Heart left ventricle (tissue), 16 donors: ENCODE results near the gene FAM163B. TPM values are rescaled to one million over a fixed set of nuclear protein-coding genes. Genes with fewer than 3 reads are reported as not detected.

Experiments
- ATAC-seq, 4 donors: fragments of 200-7000 bp; cut with Tn5 transposase; one replicate each; pipeline ENCODE4 v1.9.1; 2020 to 2022; ENCODE audit warnings: moderate library complexity in 4 of 4, mild to moderate bottlenecking in 3 of 4, moderate number of reproducible peaks in 1 of 4
- DNase-seq, 5 donors: peaks; one replicate each; pipeline ENCODE4 v3.0.0-alpha.2; 2020
- H3K27ac ChIP-seq, 12 donors: fragments of 200-600 bp; sonication (generic) in 4 of 12; one replicate each; pipeline versions ENCODE4 v1.5.0 to v1.8.0; 2016 to 2022; ENCODE audit warnings: mild to moderate bottlenecking in 2 of 12
- H3K27me3 ChIP-seq, 9 donors: fragments of 200-600 bp; sonication (generic) in 2 of 9; one replicate each; pipeline versions ENCODE4 v1.5.1 to v1.8.0; 2016 to 2022; ENCODE audit warnings: mild to moderate bottlenecking in 3 of 9
- H3K36me3 ChIP-seq, 9 donors: fragments of 200-600 bp; sonication (generic) in 2 of 9; one replicate each; pipeline versions ENCODE4 v1.5.0 to v1.8.0; 2018 to 2022; ENCODE audit warnings: mild to moderate bottlenecking in 2 of 9
- H3K4me1 ChIP-seq, 12 donors: fragments of 200-600 bp; sonication (generic) in 4 of 12; one replicate each; pipeline versions ENCODE4 v1.5.0 to v1.8.0; 2016 to 2022; ENCODE audit warnings: mild to moderate bottlenecking in 3 of 12
- H3K4me3 ChIP-seq, 12 donors: fragments of 200-600 bp; sonication (generic) in 4 of 12; one replicate each; pipeline versions ENCODE4 v1.5.0 to v1.8.0; 2017 to 2022; ENCODE audit warnings: mild to moderate bottlenecking in 9 of 12, moderate library complexity in 4 of 12
- H3K9me3 ChIP-seq, 12 donors: fragments of 200-600 bp; sonication (generic) in 4 of 12; one replicate each; pipeline versions ENCODE4 v1.5.0 to v1.8.0; 2016 to 2022; ENCODE audit warnings: mild to moderate bottlenecking in 1 of 12
- CTCF ChIP-seq, 12 donors: fragments of 200-600 bp; sonication (generic) in 4 of 12; IDR thresholded peaks; one replicate each; pipeline versions ENCODE4 v1.5.0 to v1.8.0; 2018 to 2022; ENCODE audit warnings: antibody characterized with exemption in 12 of 12, mild to moderate bottlenecking in 5 of 12
- POLR2A ChIP-seq, 2 donors: fragments of 450-650 bp; IDR thresholded peaks; one replicate each; pipeline ENCODE4 v1.6.1; 2017; ENCODE audit warnings: antibody characterized with exemption in 2 of 2, mild to moderate bottlenecking in 2 of 2, moderate library complexity in 2 of 2
- WGBS, 4 donors: extraction: QIAGEN DNeasy Blood & Tissue Kit in 2 of 4; methylation state at CpG; one replicate each; pipeline versions ENCODE4 v1.1.5 to v1.1.7; 2013 to 2018; 5-methylcytosine and 5-hydroxymethylcytosine counted together
- intact Hi-C, 10 donors: fragments of 100-400 bp; cut with DNase I; formaldehyde crosslinking; loops; one replicate each; pipeline versions ENCODE4 v1.11.1 to v1.14.2; 2022
- polyA plus RNA-seq, 2 donors: library from polyadenylated mRNA; stranded (reverse); fragments of 200-250 nt; gene quantifications; one replicate each; pipeline ENCODE4 v1.2.3, GENCODE V29; 2013
- total RNA-seq, 9 donors: library from RNA; depleted of rRNA in 2 of 9; stranded (reverse); fragments of >200 nt in 2 of 9; fragmentation: NEBNext Ultra II Directional in 3 of 9; extraction: Animal tissue kit (Norgen Biotek cat#: 25700) in 3 of 9; gene quantifications; one replicate each; pipeline versions ENCODE4 v1.1.0 to v1.2.4, GENCODE V29; 2016 to 2023
- donor health status: ischemic (EF 13 %, LVEDD 7.1; RV severe dilation, severe dysfunction).
- donor health status: healthy with polysubstance abuse.
- donor health status: DM: no; HTN: yes; CAD: no.
- donor health status: DM: no; HTN: no; CAD: no.
- donor health status: ischemic (EF 25% LVEDD 6.9; RV normal size, moderate dysfunction).
- donor health status: ischemic (EF 25% LVEDD 5.7; RV mildly dilated, moderate dysfunction).
- donor health status: healthy.
- donor health status: DM: yes; HTN: yes; CAD: no.
- donor health status: ischemic (EF 35%, LVEDD 5.7; RV mildly dilated, moderate dysfunction).
- donor health status: nonischemic (EF 11% LVEDD 7.7; RV severe dilation, severe dysfunction).
- donor health status: DM: yes; HTN: yes; CAD: no.
- donor health status: PGD.
- donor health status: ischemic (EF 29% LVEDD 5.4; RV normal size, mild dysfunction).
- donor health status: nonischemic (EF 23%, LVEDD 6.1; RV moderate dilation, normal function).

Gene FAM163B
- total and polyA plus RNA-seq, 11 donors, result 0.08 TPM; not detected in 10

- Histone ChIP-seq H3K27me3 (peaks cover 0 to 56% (median 11%) of the 10 kb centered on the region in 9 donors), H3K36me3 (no peaks in the 10 kb centered on the region), H3K4me3 (no peak overlapping the region), H3K4me1 (no peaks in the 10 kb centered on the region), H3K9me3 (peaks cover 0 to 19% (median 4%) of the 10 kb centered on the region in 12 donors), H3K27ac (no peak overlapping the region)
- TF ChIP-seq CTCF (IDR thresholded peaks at IDR 0.05) (no peak), POLR2A (IDR thresholded peaks at IDR 0.05) (no peak)
- ATAC-seq (no peak), DNase-seq (no peak)
- intact Hi-C loops, result no loop called here
- 72 to 76% (median 74%) methylated on average over 11 of the region's 11 CpGs for WGBS, 4 donors
Observed at GRCh38 chr9:133621725-133622267, 12.6 kb upstream of the FAM163B start.

- 27 to 36% (median 31%) methylated on average over 8 of the region's 8 CpGs for WGBS, 4 donors
- Histone ChIP-seq H3K4me3 (no peak overlapping the region), H3K4me1 (no peaks in the 10 kb centered on the region), H3K27me3 (peaks cover 9 to 76% (median 25%) of the 10 kb centered on the region in 9 donors), H3K9me3 (no peaks in the 10 kb centered on the region), H3K36me3 (no peaks in the 10 kb centered on the region), H3K27ac (no peak overlapping the region)
- intact Hi-C loops, result no loop called here
- no peak for ATAC-seq
- no peak for DNase-seq
- TF ChIP-seq POLR2A (IDR thresholded peaks at IDR 0.05) (no peak), CTCF (IDR thresholded peaks at IDR 0.05) (no peak)
Observed at GRCh38 chr9:133619791-133620190, 10.6 kb upstream of the FAM163B start.

GRCh38 chr9:133618726-133619125, 9.5 kb upstream of the FAM163B start:
- Histone ChIP-seq H3K27ac (no peak overlapping the region), H3K4me1 (no peaks in the 10 kb centered on the region), H3K9me3 (no peaks in the 10 kb centered on the region), H3K27me3 (peaks cover 12 to 70% (median 26%) of the 10 kb centered on the region in 9 donors), H3K4me3 (no peak overlapping the region), H3K36me3 (no peaks in the 10 kb centered on the region)
- intact Hi-C loops, result no loop called here
- 84 to 87% (median 86%) methylated on average over 10 of the region's 10 CpGs for WGBS, 4 donors
- no peak for ATAC-seq
- DNase-seq, result no peak
- TF ChIP-seq POLR2A (IDR thresholded peaks at IDR 0.05) (no peak), CTCF (IDR thresholded peaks at IDR 0.05) (no peak)

- DNase-seq (no peak), ATAC-seq (peak in 1 of 4 donors; percentile 29)
- Histone ChIP-seq H3K27ac (no peak overlapping the region), H3K27me3 (peaks cover 9 to 68% (median 27%) of the 10 kb centered on the region in 9 donors), H3K4me3 (no peak overlapping the region), H3K36me3 (no peaks in the 10 kb centered on the region), H3K4me1 (no peaks in the 10 kb centered on the region), H3K9me3 (no peaks in the 10 kb centered on the region)
- 69 to 82% (median 79%) methylated on average over 9 to 13 of the region's 13 CpGs for WGBS, 4 donors
- intact Hi-C loops, result no loop called here
- TF ChIP-seq POLR2A (IDR thresholded peaks at IDR 0.05), result no peak
- TF ChIP-seq CTCF (IDR thresholded peaks at IDR 0.05), result no peak
Observed at GRCh38 chr9:133616643-133617405, 7.6 kb upstream of the FAM163B start.
